Measurements from ENCODE around the gene TRA2B. TPM values are rescaled to one million over a fixed set of nuclear protein-coding genes. Genes with fewer than 3 reads are reported as not detected.

Gene TRA2B
- total and polyA plus RNA-seq, 3 donors from 2014 or later = 136 to 199 (median 177) TPM

DNA sequence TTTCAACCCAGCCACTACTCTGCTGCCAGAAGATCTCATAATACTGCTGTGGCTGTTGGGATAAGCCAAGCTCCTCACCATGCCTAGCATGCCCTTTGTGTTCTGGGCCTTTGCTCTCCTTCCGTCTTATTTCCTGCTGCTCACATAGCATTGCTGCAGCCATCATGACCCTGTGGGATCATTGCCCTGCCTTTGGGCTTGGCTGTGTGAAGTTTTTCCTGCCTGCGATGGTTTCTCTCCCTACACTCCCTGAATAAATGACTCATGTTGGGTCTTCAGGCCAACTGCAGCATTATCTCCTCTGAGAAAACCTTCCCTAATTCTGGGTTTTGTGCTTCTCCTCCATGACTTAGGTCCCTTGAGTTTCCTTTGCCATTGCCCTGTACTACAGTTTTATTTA, 20.8 kb upstream of the TRA2B start:
- TF ChIP-seq CTCF (IDR thresholded peaks at IDR 0.05) (no peak), POLR2A (IDR thresholded peaks at IDR 0.05) (no peak)
- no peak for DNase-seq
- intact Hi-C loops (cut with DNase I; ENCODE audit: low total_unique reads) = no loop called here
- WGBS, 2 donors = 83 to 98% methylated on average over 2 of the region's 2 CpGs
- H3K4me3 ChIP-seq = no peak overlapping the region
- no peak overlapping the region for H3K27ac ChIP-seq
- no peaks in the 10 kb centered on the region for H3K9me3 ChIP-seq
- no peaks in the 10 kb centered on the region for H3K27me3 ChIP-seq
- no peaks in the 10 kb centered on the region for H3K4me1 ChIP-seq
- H3K36me3 ChIP-seq (ENCODE audit: low read depth, missing control alignments) = no peaks in the 10 kb centered on the region

DNA sequence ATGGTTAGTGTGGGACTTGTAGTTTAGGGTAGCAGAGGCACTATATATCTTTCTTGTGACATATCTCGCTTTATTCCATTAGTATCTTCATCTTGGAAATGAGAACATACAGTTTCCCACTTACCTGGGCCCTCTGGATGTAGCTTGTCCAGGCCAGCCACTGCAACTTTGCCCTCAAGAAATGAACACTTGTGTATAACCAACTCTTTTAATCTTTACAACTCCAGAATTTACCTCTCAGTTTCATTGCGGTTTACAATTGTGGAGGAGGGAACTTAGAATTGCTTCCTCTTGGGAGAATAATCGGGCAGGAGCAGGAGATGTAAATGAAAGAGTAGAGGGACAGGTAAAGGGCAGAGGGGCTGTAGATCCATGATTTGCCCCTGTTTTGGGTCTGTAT, 18.4 kb upstream of the TRA2B start:
- intact Hi-C loops (cut with DNase I; ENCODE audit: low total_unique reads) = no loop called here
- Histone ChIP-seq H3K27me3 (no peaks in the 10 kb centered on the region), H3K4me3 (no peak overlapping the region), H3K4me1 (no peaks in the 10 kb centered on the region), H3K36me3 (ENCODE audit: low read depth, missing control alignments) (no peaks in the 10 kb centered on the region), H3K9me3 (no peaks in the 10 kb centered on the region), H3K27ac (no peak overlapping the region)
- 78% methylated on average over 3 of the region's 3 CpGs for WGBS, 2 donors
- no peak for DNase-seq
- TF ChIP-seq POLR2A (IDR thresholded peaks at IDR 0.05) (no peak), CTCF (IDR thresholded peaks at IDR 0.05) (no peak)

DNA sequence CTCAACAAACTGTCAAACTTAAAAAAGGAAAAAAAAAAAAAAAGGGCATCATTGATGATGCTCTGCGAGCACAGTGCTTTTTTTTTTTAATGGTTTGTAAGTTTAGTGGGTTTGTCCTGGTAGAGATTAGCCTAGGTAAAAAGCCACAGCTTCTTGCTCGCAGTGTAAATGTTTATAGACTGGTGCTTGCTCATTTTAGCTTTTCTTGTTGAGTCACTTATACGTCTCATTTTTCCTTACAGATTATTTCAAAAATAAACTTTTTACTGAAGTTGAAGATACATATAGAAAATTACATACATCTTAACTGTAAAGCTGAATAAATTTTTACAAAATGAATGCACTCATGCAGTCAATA, 16.5 kb upstream of the TRA2B start:
- Histone ChIP-seq H3K27ac (no peak overlapping the region), H3K9me3 (no peaks in the 10 kb centered on the region), H3K36me3 (ENCODE audit: low read depth, missing control alignments) (no peaks in the 10 kb centered on the region), H3K27me3 (no peaks in the 10 kb centered on the region), H3K4me3 (no peak overlapping the region), H3K4me1 (no peaks in the 10 kb centered on the region)
- no peak for DNase-seq
- 63 to 70% methylated on average over 3 of the region's 3 CpGs for WGBS, 2 donors
- TF ChIP-seq POLR2A (IDR thresholded peaks at IDR 0.05) (no peak), CTCF (IDR thresholded peaks at IDR 0.05) (no peak)
- intact Hi-C loops (cut with DNase I; ENCODE audit: low total_unique reads) = no loop called here

GRCh38 chr3:185950728-185951127, 12.9 kb upstream of the TRA2B start:
- Histone ChIP-seq H3K4me3 (no peak overlapping the region), H3K27me3 (no peaks in the 10 kb centered on the region), H3K4me1 (no peaks in the 10 kb centered on the region), H3K36me3 (ENCODE audit: low read depth, missing control alignments) (no peaks in the 10 kb centered on the region), H3K27ac (no peak overlapping the region), H3K9me3 (no peaks in the 10 kb centered on the region)
- DNase-seq = no peak
- intact Hi-C loops (cut with DNase I; ENCODE audit: low total_unique reads) = no loop called here
- no peak for TF ChIP-seq CTCF (IDR thresholded peaks at IDR 0.05)
- TF ChIP-seq POLR2A (IDR thresholded peaks at IDR 0.05) = no peak
- 74 to 85% methylated on average over 3 of the region's 3 CpGs for WGBS, 2 donors

- whole genome bisulfite sequencing, 2 donors = 93 to 94% methylated on average over 6 of the region's 6 CpGs
- intact Hi-C loops (cut with DNase I; ENCODE audit: low total_unique reads) = no loop called here
These were observed 11.7 kb upstream of the TRA2B start for GRCh38 chr3:185949515-185949914.

More at GRCh38 chr3:185949515-185949914, 11.7 kb upstream of the TRA2B start:
- H3K9me3 ChIP-seq = no peaks in the 10 kb centered on the region
- H3K27ac ChIP-seq = no peak overlapping the region
- no peaks in the 10 kb centered on the region for H3K4me1 ChIP-seq
- H3K4me3 ChIP-seq = no peak overlapping the region
- DNase-seq = no peak
- no peaks in the 10 kb centered on the region for H3K36me3 ChIP-seq (ENCODE audit: low read depth, missing control alignments)
- TF ChIP-seq CTCF (IDR thresholded peaks at IDR 0.05) = no peak
- TF ChIP-seq POLR2A (IDR thresholded peaks at IDR 0.05) = no peak
- no peaks in the 10 kb centered on the region for H3K27me3 ChIP-seq

Measured in testis (tissue), 3 donors.